Measurements from ENCODE around the gene S100A8. TPM values are rescaled to one million over a fixed set of nuclear protein-coding genes. Genes with fewer than 3 reads are reported as not detected.

The S100A8 gene
- total RNA-seq, 1 donor from 2014 or later = 71.3 TPM

GRCh38 chr1:153365696-153366095 is 25.2 kb downstream of the S100A8 start:
- DNase-seq (ENCODE audit: low spot score) = no peak
- intact Hi-C loops (cut with DNase I) = no loop called here

GRCh38 chr1:153364766-153365666 is 25.9 kb downstream of the S100A8 start:
- intact Hi-C loops (cut with DNase I) = no loop called here
- no peak for DNase-seq (ENCODE audit: low spot score)

GRCh38 chr1:153364156-153364555 is 26.7 kb downstream of the S100A8 start:
- no peak for DNase-seq (ENCODE audit: low spot score)
- intact Hi-C loops (cut with DNase I) = no loop called here

- DNase-seq (ENCODE audit: low spot score) = no peak
- intact Hi-C loops (cut with DNase I) = no loop called here
These were observed 27.2 kb downstream of the S100A8 start for GRCh38 chr1:153363641-153364040.

GRCh38 chr1:153362187-153362775 is 28.6 kb downstream of the S100A8 start:
- no peak for DNase-seq (ENCODE audit: low spot score)
- intact Hi-C loops (cut with DNase I) = no loop called here

GRCh38 chr1:153361480-153362109 is 29.3 kb downstream of the S100A8 start:
- DNase-seq (ENCODE audit: low spot score) = no peak
- intact Hi-C loops (cut with DNase I) = no loop called here

- no peak for DNase-seq (ENCODE audit: low spot score)
- intact Hi-C loops (cut with DNase I) = no loop called here
These were observed 30.0 kb downstream of the S100A8 start for GRCh38 chr1:153360592-153361479.

GRCh38 chr1:153360190-153360589 is 30.7 kb downstream of the S100A8 start:
- no peak for DNase-seq (ENCODE audit: low spot score)
- intact Hi-C loops (cut with DNase I) = no loop called here

- no peak for DNase-seq (ENCODE audit: low spot score)
- intact Hi-C loops (cut with DNase I) = no loop called here
These were observed 31.6 kb downstream of the S100A8 start for GRCh38 chr1:153359241-153359640.

GRCh38 chr1:153358691-153358975 is 32.2 kb downstream of the S100A8 start:
- intact Hi-C loops (cut with DNase I) = no loop called here
- no peak for DNase-seq (ENCODE audit: low spot score)

GRCh38 chr1:153357853-153358690 is 32.8 kb downstream of the S100A8 start, which contains the start of gene S100A9:
TSS of gene S100A9 (plus strand) at chr1:153357854. CDS start at chr1:153358284, 430 bp downstream.
- no peak for DNase-seq (ENCODE audit: low spot score)
- intact Hi-C loops (cut with DNase I) = no loop called here

GRCh38 chr1:153357076-153357852 is 33.6 kb downstream of the S100A8 start:
- intact Hi-C loops (cut with DNase I) = no loop called here
- peak; percentile 94 for DNase-seq (ENCODE audit: low spot score)

- intact Hi-C loops (cut with DNase I) = no loop called here
- no peak for DNase-seq (ENCODE audit: low spot score)
These were observed 34.3 kb downstream of the S100A8 start for GRCh38 chr1:153356392-153357075.

GRCh38 chr1:153355445-153356071 is 35.3 kb downstream of the S100A8 start:
- intact Hi-C loops (cut with DNase I) = loop anchor here (1.0 kb wide), 1 partner anchor 140 kb away; no protein-coding TSS in a partner anchor
- DNase-seq (ENCODE audit: low spot score) = peak; percentile 93

GRCh38 chr1:153354515-153355193 is 36.2 kb downstream of the S100A8 start:
- intact Hi-C loops (cut with DNase I) = loop anchor here (1.0 to 5.0 kb wide), 2 partner anchors 141 to 213 kb away; partner anchors contain the start of gene S100A2
- DNase-seq (ENCODE audit: low spot score) = no peak

- intact Hi-C loops (cut with DNase I) = loop anchor here (5.0 kb wide), 1 partner anchor 214 kb away; the partner anchor contains the start of gene S100A2
- DNase-seq (ENCODE audit: low spot score) = no peak
These were observed 37.5 kb downstream of the S100A8 start for GRCh38 chr1:153353226-153353947.
